ENCODE measurements around the gene SERPINH1. TPM values are rescaled to one million over a fixed set of nuclear protein-coding genes. Genes with fewer than 3 reads are reported as not detected.

Gene SERPINH1
- total RNA-seq, 4 donors from 2014 or later = 134 to 847 (median 280) TPM

GRCh38 chr11:75537740-75538139 is 24.3 kb upstream of the SERPINH1 start:
- DNase-seq = no peak
- Histone ChIP-seq H3K27me3 (no peaks in the 10 kb centered on the region), H3K9me3 (no peaks in the 10 kb centered on the region), H3K36me3 (no peaks in the 10 kb centered on the region), H3K27ac (no peak overlapping the region), H3K4me1 (no peaks in the 10 kb centered on the region), H3K4me3 (no peak overlapping the region)
- TF ChIP-seq POLR2A (IDR thresholded peaks at IDR 0.05) = no peak
- no peak for TF ChIP-seq CTCF (IDR thresholded peaks at IDR 0.05)
- intact Hi-C loops (cut with DNase I; ENCODE audit: low total_unique reads) = loop anchor here (10.0 kb wide), 1 partner anchor 253 kb away; no protein-coding TSS in a partner anchor

DNA sequence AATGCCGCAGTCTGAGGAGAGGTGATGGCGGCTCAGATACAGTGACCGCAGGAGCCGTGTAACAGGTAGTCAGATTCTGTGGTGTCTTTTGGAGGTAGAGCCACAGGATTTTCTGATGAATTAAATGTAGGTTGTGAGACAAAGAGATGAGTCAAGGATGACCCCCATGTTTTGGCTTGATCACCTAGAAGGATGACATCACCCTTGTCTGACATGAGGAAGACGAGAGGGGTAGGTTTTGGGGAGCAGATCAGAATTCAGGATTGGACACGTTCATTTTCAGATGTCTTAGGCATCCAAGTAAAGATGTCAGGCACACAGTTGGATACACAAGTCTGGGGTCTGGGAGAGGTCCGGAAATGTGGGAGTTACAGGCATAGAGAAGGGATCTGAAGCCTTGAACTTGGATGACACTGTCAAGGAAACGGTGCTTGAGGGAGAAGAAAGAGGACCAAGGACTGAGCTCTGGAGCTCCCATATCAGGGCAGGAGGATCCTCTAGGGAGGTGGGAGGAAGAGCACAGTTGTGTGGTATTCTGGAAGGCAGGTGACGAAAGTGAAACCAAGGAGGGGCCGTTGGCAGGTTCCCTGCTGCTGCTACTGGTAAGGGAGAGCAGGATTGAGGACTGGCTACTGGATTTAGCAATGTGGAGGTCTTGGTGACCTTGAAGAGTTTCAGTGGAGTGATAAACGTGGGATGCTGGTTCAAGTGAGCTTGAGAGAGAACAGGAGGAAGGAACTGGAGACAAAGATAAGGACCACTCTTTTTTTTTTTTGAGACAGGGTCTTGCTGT is 23.7 kb upstream of the SERPINH1 start:
- no peak overlapping the region for H3K27ac ChIP-seq
- no peaks in the 10 kb centered on the region for H3K36me3 ChIP-seq
- no peaks in the 10 kb centered on the region for H3K27me3 ChIP-seq
- no peak for TF ChIP-seq POLR2A (IDR thresholded peaks at IDR 0.05)
- no peak for TF ChIP-seq CTCF (IDR thresholded peaks at IDR 0.05)
- no peaks in the 10 kb centered on the region for H3K9me3 ChIP-seq
- intact Hi-C loops (cut with DNase I; ENCODE audit: low total_unique reads) = loop anchor here (10.0 kb wide), 1 partner anchor 254 kb away; no protein-coding TSS in a partner anchor
- no peak for DNase-seq
- no peak overlapping the region for H3K4me3 ChIP-seq
- H3K4me1 ChIP-seq = no peaks in the 10 kb centered on the region

- H3K9me3 ChIP-seq = no peaks in the 10 kb centered on the region
- no peaks in the 10 kb centered on the region for H3K4me1 ChIP-seq
- no peak for DNase-seq
- intact Hi-C loops (cut with DNase I; ENCODE audit: low total_unique reads) = loop anchor here (10.0 kb wide), 1 partner anchor 255 kb away; no protein-coding TSS in a partner anchor
- no peak overlapping the region for H3K27ac ChIP-seq
- TF ChIP-seq POLR2A (IDR thresholded peaks at IDR 0.05) = no peak
- TF ChIP-seq CTCF (IDR thresholded peaks at IDR 0.05) = no peak
- no peak overlapping the region for H3K4me3 ChIP-seq
- no peaks in the 10 kb centered on the region for H3K27me3 ChIP-seq
- no peaks in the 10 kb centered on the region for H3K36me3 ChIP-seq
These were observed 22.4 kb upstream of the SERPINH1 start for GRCh38 chr11:75539459-75540334.

- Histone ChIP-seq H3K27ac (no peak overlapping the region), H3K4me3 (no peak overlapping the region), H3K36me3 (no peaks in the 10 kb centered on the region), H3K4me1 (no peaks in the 10 kb centered on the region), H3K27me3 (no peaks in the 10 kb centered on the region), H3K9me3 (no peaks in the 10 kb centered on the region)
- no peak for TF ChIP-seq CTCF (IDR thresholded peaks at IDR 0.05)
- no peak for TF ChIP-seq POLR2A (IDR thresholded peaks at IDR 0.05)
- intact Hi-C loops (cut with DNase I; ENCODE audit: low total_unique reads) = no loop called here
- DNase-seq = no peak
These were observed 20.6 kb upstream of the SERPINH1 start for GRCh38 chr11:75541193-75542087.

Data from uterus (tissue), 4 donors.